Stimulated activated CD4-positive, alpha-beta T cell treated with anti-CD3 and anti-CD28 coated beads, Interleukin-15, amount 100 ng/mL, for 48 hours (primary cell): ENCODE data around the gene GGCX.
A peak's percentile ranks its signal among the peaks of the same experiment; 100 is the strongest.
"Not testable (repeated sequence)": the region's sequence is repeated elsewhere in the genome, so short reads cannot be mapped to it uniquely, and the experiment has no call there.

Experiments
- DNase-seq, 2 donors: peaks; one replicate each; pipeline ENCODE4 v3.0.0-alpha.2; 2020; ENCODE audit warnings: low read depth in 2 of 2

Gene GGCX

DNA sequence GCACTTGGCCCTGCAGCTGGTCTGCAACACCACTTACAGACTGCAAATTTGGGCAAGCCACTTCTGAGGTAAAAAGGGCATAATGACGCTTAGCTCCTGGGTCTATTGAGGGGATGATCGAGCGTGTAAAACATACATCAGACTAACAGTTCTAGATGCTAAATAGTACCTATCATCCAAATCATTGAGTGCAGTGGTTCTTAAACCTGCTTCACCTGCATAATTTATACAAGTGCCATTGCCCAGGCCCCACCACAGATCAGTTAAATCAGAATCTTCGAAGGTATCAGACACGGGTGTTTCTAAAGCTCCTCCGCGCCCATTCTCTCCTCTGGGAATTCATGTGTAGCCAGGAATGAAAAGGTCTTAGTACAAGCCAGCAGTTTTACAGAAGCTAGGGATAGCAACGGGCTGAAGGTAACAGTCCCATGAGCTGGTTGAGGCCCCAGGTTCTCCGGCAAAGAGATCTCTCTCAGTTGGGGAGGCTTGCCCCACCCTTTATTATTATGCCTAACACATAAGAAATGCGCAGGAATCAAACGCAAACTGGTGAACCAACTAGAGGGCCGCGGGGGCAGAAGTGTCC, 33.5 kb upstream of the GGCX start:
- no peak for DNase-seq

DNA sequence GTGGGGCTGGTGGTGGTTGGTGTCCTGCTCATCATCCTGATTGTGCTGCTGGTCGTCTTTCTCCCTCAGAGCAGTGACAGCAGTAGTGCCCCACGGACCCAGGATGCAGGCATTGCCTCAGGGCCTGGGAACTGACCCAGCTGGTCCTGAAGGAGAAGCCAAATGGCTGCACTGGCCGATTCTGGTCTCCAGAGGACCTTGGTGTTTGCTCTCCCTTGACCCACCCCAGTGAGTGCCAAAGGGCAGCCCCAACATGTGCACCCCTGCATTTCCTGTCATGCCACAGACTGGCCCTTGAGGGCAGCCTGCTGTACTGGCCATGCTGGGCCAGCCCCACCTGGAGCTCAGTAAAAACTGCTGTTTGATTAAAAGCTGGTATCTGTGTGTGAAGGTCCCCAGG, 31.7 kb upstream of the GGCX start:
- no peak for DNase-seq

DNA sequence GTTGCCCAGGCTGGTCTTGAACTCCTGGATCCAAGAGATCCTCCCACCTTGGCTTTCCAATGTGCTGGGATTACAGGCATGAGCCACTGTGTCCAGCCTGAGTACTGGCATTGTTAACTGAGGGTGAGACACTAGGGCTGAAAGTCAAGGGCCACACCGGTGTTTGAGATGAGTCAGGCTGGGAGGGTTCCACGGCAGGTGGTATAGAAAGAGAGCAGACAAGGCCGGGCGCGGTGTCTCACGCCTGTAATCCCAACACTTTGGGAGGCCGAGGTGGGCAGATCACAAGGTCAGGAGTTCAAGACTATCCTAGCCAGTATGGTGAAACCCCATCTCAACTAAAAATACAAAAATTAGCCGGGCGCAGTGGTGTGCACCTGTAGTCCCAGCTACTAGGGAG, 31.0 kb upstream of the GGCX start:
- not testable (repeated sequence) for DNase-seq

DNA sequence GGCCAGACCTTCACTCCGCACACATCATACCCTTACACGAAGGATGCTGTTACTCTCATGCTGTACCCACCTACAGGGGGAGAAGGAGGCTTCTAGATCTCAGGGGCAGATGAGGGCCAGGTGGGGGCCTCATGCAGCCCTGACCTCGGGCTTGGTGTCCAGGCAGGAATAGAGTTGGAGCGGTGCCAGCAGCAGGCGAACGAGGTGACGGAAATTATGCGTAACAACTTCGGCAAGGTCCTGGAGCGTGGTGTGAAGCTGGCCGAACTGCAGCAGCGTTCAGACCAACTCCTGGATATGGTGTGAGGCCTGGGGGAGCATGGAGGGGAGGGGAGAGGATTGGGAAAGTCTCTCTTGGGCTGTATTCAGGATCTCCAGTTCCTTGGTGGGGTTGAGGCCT, 30.3 kb upstream of the GGCX start:
- DNase-seq = no peak

DNA sequence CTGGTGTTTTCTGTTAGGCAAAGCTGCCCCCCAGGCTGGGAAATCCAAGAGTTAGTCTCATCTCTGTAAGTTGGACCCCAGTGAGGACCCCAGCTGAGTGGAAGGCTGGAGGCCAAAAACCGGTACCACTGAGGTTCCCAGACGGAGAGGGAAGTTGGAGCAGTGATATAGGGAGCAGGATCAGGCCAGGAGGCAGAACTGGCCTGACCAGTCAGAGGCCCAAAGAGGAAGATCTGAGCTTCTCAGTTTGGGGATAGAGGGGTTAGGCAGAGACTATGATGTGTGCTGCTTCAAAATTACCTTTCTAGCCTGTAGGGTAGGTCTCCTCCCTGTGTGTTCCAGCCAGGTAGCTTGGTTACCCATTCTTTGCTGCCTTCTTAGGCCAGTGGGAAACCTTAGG, 29.7 kb upstream of the GGCX start:
- no peak for DNase-seq

DNA sequence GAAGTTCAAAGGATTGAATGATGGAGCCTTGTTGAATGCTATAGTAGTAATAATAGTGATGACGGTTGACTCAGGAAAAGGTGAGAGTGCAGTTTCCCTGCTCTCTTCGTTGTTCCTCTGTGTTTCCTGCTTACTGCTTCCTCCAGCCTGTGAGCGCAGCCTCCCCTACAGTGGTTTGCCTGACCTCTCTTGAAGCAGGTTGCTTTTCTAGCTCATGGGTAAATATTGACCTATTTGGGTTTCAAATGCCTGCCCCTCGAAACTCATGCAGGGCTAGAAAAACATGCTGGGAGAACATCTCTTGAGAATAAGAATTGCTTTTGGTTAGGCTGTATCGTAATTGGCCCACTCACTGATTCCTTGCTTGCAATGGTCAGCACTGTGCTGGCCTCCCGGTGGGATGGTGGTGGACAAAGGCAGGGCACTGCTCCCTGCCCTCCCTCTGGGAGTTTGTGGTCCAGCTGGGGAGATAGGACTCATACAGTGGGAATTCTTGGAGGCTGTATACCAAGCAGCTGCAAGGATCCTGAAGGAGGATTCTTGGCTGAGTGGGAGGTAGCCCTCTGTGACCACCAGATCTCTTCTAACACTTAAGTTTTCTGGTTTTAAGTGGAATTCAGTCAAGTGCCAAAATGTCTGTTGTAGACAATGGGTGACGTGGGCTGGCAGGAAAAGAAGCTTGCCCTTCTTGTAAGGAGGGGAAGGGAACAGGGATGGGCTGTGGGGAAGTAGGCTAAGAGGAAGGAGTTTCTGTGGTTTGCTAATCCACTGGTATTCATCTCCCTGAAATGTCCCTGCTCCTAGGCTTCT, 28.9 kb upstream of the GGCX start:
- no peak for DNase-seq

DNA sequence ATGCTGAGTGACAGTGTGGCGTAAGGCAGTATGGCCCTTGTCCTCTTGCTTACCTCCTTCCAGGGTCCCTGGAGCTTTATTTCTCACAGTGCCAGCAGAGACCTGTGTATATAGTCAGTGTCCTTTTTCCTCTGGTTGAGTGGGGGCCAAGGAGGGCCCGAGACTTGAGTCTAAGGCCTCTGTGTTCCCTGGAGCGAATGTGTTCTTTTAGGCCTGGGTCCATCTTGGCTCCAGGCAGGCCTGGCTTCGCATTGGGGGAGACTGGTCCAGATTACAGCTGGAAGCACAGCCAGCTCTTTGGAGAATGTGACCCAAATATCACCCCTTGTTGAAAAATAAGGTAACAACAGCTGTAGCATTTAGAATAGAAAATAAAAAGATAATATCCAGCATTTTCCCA, 27.9 kb upstream of the GGCX start:
- no peak for DNase-seq

DNA sequence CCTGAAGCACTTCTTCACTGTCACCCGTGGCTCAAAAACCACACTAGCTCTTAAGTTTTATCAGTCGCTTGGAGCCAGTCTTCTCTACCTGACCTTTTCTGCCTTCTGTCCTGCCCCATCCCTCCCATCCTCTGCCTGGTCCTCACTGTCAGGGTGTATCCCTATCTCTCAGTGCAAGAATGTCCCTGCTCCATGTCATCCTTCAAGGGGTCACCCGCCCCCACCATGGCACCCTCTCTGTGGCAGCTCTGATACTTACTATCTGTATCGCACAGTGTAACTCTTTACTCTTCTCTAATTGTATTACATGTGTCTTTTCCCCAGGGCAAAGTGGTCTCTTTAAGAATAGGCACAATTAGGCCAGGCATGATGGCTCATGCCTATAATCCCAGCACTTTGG, 27.4 kb upstream of the GGCX start:
- DNase-seq = no peak

DNA sequence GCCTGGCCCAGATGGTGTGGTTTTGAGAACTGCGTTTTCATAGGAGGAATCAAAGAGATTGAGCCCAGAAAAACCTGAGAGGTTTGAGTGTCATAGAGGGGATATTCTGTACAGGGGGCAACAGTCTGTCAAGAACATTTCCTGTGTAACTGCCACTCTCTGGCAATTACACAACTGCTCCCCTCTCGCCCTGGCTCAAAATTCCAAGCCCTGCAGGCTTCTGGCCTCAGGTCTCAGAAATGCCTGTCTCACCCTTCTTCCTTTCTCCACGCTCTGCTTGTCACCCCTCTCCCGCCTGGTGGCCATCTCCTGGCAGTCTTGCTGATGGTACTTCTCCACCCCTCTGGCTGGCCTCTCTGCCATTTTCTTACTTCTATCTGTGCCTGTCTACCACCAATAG, 26.9 kb upstream of the GGCX start:
- DNase-seq = no peak

DNA sequence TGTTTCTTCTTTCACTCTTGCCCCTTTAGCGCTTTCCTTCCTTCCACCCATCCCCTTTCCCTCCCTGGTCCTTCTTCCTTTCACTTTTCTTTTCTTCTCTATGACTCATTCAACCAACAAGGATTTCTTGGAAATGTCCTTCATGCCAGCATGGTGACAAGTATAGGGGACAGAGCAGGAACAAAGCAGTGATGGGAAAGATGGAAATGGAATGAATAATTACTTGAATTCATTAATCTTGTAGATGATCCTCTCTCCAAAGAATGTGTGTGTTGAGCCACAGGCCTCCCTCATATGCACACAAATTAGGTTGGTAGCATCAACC, 24.4 kb upstream of the GGCX start:
- no peak for DNase-seq

DNA sequence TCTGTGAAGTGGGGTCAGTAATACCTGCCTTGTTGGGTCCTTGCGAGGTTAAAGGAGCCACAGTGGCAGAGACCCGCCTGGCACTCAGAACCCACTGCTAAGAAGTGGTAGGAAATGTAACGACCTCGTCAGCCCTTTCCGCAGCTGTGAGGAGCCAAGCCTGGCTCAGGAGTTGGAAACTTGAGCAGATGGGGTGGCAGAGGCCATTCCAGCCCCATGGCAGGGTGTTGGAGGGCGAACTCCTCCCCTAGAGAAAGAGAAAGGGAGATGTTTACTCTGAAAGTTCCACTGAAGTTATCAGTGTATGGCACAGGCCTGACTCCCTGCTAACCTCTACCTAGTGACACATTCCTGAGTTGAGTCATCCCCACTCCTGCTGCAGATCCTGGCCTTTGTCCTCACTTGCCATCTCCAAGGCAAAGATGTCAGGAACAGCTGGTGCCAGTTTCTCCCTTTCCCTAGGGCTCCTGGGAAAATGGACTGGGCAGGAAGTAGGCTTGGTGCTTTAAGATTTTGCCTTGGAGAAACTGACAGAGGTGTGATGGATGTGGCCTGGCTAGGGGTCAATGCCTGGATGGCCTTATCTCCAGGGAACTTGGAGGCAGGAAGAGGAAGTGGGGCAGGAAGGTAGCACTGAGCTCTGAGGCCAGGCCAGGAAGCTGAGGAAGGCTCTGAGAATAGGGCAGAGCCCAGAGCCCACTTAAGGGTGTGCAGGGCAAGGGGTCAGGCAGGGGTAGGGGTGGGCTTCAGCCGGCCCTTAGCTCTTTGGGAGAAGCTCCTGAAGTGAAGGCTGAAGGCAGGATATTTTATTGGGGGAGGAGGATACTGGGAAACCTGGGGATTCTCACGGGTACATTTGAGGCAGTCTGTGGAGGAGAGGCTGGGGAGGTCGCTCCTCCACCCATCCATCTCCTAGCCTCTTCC, 23.8 kb upstream of the GGCX start:
- no peak for DNase-seq

DNA sequence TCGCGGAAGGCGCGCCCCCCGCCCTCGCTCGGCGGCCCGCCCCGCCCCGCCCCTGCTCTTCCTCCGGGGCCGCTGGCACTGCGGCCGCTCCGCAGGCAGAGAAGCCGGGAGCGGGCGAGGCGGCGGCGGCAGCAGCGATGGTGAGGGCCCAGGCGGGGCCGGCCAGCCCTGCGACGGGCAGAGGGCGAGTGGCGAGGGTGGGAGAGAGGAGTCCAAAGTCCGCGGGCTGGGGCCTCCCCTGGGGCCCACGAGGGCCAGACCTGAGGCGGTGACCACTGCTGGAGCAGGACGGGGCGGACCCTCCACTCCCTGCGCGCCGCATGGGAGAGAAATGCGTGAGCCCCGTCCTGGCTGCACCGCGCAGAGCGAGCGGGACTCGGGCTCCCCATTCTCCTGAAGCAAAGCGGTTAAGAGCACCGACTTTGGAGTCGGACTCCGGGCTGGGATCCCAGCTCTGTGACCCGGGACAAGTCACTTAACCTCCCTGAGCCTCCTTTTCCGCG, 23.1 kb upstream of the GGCX start, which contains the start of gene VAMP5:
Gene VAMP5, plus strand, starts transcription at position 78 of the 503 bp plus-strand sequence. Its CDS starts 60 bp downstream, at position 138.
- DNase-seq = no peak

DNA sequence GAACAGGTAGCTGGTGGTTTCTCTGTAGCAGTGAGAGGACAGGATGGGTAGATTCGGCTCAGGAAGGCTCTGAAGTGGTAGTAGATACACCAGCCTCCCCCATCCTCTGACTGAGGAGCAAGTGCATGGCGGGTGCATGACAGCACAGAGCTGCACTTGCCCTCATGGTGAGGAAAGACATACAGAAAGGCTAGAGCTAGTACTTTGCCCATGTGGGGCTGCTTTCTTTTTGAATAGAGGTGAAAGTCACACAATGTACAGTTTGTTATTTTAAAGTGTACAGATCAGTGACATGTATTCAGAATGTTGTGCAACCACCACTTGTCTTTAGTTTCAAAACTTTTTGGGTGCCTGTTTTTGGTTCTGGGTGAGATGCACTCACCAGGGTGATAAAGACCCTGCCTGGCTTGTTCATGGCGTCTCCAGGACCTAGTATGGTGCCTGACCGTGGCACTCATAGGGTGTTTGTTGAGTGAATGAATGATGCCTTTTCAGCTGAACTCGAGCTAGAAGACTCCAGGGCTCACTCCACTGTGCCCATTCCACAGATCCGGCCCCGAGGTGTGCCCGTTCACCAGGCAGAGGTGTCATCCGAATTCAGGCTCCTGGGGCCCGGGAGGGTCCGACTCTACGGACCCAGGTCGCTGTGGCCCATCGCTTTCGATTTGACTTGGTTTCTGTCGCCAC, 22.5 kb upstream of the GGCX start:
- no peak for DNase-seq

DNA sequence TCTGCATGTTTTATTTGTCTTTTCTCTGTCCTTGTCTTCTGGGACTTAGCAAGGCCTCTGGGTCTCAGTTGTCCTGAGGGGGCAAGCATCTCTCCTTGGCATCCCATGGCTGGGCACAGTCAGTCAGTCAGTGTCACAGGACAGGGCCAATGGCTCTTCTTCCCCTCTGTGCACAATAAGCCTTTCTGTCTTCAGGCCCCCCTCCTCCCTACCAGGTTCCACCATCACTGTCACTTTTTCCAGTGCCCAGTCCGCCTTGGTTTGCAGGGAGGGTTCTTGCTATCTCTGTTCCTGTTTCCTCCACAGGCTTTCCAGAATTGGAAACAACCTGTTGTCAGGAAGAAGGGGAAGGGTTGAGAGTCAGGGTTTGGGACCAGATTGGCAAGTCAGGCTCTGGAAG, 21.2 kb upstream of the GGCX start:
- no peak for DNase-seq

DNA sequence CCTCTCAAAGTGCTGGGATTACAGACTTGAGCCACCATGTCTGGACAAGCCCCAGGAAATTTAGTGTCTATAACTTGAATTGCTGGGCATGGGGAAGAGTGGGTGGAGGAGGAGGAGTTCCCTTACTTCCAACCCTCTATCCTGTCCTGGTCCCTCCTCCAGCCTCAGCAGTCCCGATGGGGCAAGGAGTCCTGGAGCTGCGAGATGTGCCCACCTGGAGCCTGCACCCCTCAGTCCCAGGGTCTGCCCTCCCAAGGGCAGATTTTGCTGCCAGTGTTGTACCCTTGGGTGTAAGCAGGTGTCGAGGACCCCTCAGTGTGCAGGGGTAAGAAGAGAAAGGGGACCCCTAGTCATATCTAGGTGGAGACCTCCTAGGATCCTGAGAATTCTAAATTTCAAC, 18.9 kb upstream of the GGCX start:
- DNase-seq = no peak

DNA sequence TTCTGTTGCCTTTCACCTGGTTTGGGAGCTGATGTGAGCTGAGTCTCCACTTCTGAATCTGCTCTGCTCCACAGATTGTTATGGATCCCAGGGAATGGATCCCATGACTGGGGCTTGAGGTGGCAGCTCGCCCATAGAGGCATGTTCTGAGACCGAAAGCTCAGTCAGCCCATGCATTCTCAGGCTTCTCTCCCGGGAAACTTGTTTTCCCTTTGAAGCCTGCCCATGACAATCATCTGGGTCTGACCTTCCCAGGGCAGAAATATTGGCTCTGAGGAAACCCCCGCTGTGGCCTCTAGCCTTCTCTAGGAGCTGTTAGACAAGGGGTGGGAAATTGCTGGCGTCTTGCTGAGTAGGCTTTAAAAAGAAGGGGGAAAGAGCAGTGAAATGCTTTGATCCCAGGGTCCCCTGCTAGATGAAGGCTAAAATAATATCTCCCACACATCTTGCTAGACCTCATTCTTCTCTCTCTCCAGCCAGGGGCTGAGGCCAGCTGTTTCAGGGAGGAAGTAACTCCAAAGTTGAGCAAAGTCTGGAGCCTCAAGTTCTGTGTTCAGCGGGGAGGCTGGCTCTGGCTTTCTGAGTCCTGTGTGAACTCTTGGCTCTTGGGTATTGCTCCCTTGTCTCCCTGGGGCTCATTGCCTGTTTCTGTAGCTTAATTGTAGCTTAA, 18.1 kb upstream of the GGCX start:
- DNase-seq = no peak

DNA sequence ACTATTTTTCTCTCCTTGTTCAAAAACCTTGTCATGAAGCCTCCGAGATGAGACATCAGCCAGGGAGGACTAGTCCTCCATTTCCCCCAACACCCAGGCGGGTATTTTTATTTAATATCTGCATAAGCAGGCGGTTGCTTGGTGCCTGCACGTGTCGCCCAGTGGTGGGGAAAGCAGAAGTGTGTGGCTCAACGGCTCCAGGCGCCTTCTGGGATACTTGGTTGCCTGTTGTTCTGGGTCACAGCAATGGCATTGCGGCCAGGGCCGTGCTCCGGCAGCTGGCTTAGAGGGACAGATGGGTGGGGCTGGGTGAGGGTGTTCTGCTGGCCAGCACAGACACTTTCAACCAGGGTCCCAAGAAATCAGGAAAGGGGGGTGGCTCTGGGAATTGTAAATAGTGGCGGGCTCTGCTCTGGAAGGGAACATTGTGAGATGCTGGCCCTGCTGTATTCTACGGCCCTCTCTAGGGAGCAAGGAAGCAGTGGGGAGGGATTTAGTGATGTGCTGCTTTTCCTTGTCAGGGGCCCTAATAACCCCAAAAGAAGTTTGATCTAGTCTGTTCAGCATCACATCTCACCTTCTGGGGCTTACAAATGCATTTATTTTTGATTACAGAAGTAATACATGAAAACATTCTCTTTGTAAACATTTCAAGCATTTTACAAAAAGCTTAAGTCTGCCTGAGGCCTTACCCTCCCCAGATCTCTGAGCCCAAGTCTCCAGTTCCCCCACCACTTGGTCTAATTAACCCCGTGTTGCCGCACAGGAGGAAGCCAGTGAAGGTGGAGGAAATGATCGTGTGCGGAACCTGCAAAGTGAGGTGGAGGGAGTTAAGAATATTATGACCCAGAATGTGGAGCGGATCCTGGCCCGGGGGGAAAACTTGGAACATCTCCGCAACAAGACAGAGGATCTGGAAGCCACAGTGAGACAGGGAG, 17.2 kb upstream of the GGCX start:
- no peak for DNase-seq

DNA sequence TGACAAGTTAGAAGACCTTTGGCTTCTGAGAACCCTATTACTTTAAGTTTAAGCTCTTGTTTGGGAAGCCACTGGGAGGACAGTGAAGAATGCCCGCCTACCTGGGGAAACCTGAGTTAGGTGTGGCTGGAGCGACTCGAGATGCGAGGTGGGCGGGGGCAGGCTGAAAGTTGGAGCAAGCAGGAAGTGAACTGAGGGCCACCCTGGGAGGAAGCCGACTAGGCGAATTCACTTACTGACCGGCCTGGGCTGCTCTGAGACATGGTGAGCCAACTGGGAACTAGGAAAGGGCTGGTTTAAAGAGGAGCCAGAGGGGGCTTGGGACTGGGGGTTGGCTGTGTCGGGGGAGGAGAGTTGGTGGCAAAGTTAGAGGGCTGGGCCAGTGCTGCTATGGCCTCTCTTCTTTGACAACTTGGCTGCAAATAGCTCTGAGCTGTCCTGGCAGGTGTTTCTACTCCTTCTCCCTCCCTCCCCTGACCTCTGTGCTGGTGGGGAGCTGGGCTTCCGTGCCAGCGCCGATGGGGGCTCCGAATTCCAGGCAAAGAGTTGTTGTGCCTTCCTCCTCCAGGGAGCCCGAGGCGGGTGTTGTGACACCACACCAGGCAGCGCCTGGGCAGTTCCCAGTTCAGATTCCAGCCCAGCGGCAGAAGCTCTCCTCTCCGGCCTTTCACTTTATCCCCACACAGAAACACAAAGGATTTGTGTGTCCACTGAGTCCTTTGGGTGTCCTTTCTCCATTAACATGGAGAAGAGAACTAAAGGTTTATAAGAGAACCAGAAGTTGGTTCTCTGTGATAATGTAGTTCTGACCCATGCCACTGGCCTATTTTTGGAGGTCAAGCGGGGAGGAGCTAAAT, 16.3 kb upstream of the GGCX start, which contains the start of gene VAMP8:
Gene VAMP8, plus strand, starts transcription at position 201 of the 857 bp plus-strand sequence. Its CDS starts 61 bp downstream, at position 262.
- peak; percentile 39 to 61 for DNase-seq

DNA sequence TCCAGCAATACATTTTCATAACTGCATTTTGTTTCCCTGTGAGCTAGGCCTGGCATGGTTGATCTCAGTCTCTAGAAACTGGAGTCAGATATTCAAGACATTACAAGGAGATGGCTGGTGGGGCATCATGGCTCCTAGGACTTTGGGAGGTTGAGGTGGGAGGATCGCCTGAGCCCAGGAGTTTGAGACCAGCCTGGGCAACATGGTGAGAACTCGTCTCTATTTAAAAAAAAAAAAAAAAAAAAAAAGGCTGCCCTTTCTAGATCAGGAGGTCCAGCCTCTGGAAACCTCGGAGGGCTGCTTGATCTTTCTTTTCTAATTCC, 15.7 kb upstream of the GGCX start:
- no peak for DNase-seq
